PC-9 (cell line): ENCODE data around the gene WDR20. TPM values are rescaled to one million over a fixed set of nuclear protein-coding genes. Genes with fewer than 3 reads are reported as not detected.

Experiments
- BruUV-seq: library from RNA; stranded (reverse); fragments of 400-500 nt; replicated peaks from 2 replicates; lab custom pipeline; 2021; lab: Mats Ljungman, UMichigan
- CTCF ChIA-PET: fragments of 300-600 bp; sonication (Branson Sonifier 250); formaldehyde crosslinking; loops from one replicate; lab custom pipeline; 2022; ENCODE audit warnings: antibody characterized with exemption; lab: Charles Lee
- POLR2A ChIA-PET: fragments of 300-600 bp; sonication (Branson Sonifier 250); formaldehyde crosslinking; loops from one replicate; lab custom pipeline; 2022; ENCODE audit warnings: antibody characterized with exemption; ENCODE audit not compliant: unreplicated experiment; lab: Charles Lee
- DNase-seq, 2 experiments: peaks; one replicate each; pipeline versions ENCODE4 v3.0.0 to v3.0.0-alpha.2; 2015 to 2022; ENCODE audit warnings: mixed read lengths in 1 of 2
- H2AFZ ChIP-seq: fragments of 200-600 bp; sonication (generic); 2 replicates; pipeline ENCODE4 v1.8.1; 2017; ENCODE audit warnings: antibody characterized with exemption
- H3F3A ChIP-seq: fragments of 200-600 bp; sonication (generic); 2 replicates; pipeline ENCODE4 v1.8.1; 2017; ENCODE audit warnings: antibody characterized with exemption, mild to moderate bottlenecking, low read depth; ENCODE audit not compliant: insufficient read depth
- H3K27ac ChIP-seq: fragments of 200-600 bp; sonication (generic); 2 replicates; pipeline ENCODE4 v1.6.1; 2016; ENCODE audit warnings: mixed run types
- H3K27me3 ChIP-seq: fragments of 200-600 bp; sonication (generic); 2 replicates; pipeline ENCODE4 v1.6.1; 2016; ENCODE audit warnings: low read depth, mixed run types; ENCODE audit not compliant: insufficient read depth
- H3K36me3 ChIP-seq: fragments of 200-600 bp; sonication (generic); 2 replicates; pipeline ENCODE4 v1.6.1; 2016; ENCODE audit warnings: low read depth, mixed run types
- H3K4me1 ChIP-seq: fragments of 200-600 bp; sonication (generic); replicated peaks from 2 replicates; pipeline ENCODE4 v1.6.1; 2016; ENCODE audit warnings: mixed run types; ENCODE audit not compliant: insufficient read depth
- H3K4me2 ChIP-seq: fragments of 200-600 bp; sonication (generic); 2 replicates; pipeline ENCODE4 v1.6.1; 2017; ENCODE audit warnings: mixed run types
- H3K4me3 ChIP-seq: fragments of 200-600 bp; sonication (generic); 2 replicates; pipeline ENCODE4 v1.6.1; 2016; ENCODE audit warnings: mixed run types
- H3K79me2 ChIP-seq: fragments of 200-600 bp; sonication (generic); 2 replicates; pipeline ENCODE4 v1.6.1; 2017; ENCODE audit warnings: low read depth, mixed run types
- H3K9me2 ChIP-seq: fragments of 200-600 bp; sonication (generic); 2 replicates; pipeline ENCODE4 v1.8.1; 2017; ENCODE audit warnings: mild to moderate bottlenecking; ENCODE audit not compliant: insufficient read depth
- H3K9me3 ChIP-seq: fragments of 200-600 bp; sonication (generic); 2 replicates; pipeline ENCODE4 v1.8.1; 2016; ENCODE audit warnings: low read depth; ENCODE audit not compliant: insufficient read depth
- H4K20me1 ChIP-seq: fragments of 200-600 bp; sonication (generic); 2 replicates; pipeline ENCODE4 v1.8.1; 2017; ENCODE audit not compliant: insufficient read depth
- CTCF ChIP-seq: fragments of 200-600 bp; sonication (generic); conservative IDR thresholded peaks from 2 replicates; pipeline ENCODE4 v1.6.1; 2017; ENCODE audit warnings: mixed run types, antibody characterized with exemption, mild to moderate bottlenecking, moderate library complexity
- EZH2 ChIP-seq: fragments of 200-600 bp; sonication (generic); IDR thresholded peaks from 2 replicates; pipeline ENCODE4 v1.8.0; 2017; ENCODE audit warnings: antibody characterized with exemption, low read depth
- intact Hi-C: fragments of 100-400 bp; cut with micrococcal nuclease; formaldehyde crosslinking; loops from one replicate; pipeline ENCODE4 v1.10.0; 2022; ENCODE audit not compliant: unreplicated experiment
- total RNA-seq: library from RNA; stranded (reverse); gene quantifications from 2 replicates; pipeline ENCODE4 v1.2.3, GENCODE V29; 2021

The WDR20 gene
- total RNA-seq, 1 experiment from 2014 or later = 93.5 TPM

- POLR2A ChIA-PET = interaction anchor here (0.5 to 0.6 kb wide), 2 partner anchors 44 to 77 kb away, joined by 5 to 6 read pairs; no protein-coding TSS in a partner anchor
- H2AFZ ChIP-seq = peak overlapping the region; percentile 95
- H3K27ac ChIP-seq = 0 out of 2 replicates have a peak overlapping the region, but pooled peaks have one; percentile 44
Observed at GRCh38 chr14:102140750-102141145, 1.1 kb downstream of the WDR20 start.

GRCh38 chr14:102141797-102142196 is 2.1 kb downstream of the WDR20 start:
- no peak overlapping the region for H2AFZ ChIP-seq
- peaks cover 31% of the 10 kb centered on the region for H3K4me1 ChIP-seq
- H3K9me3 ChIP-seq = no peaks in the 10 kb centered on the region
- no peak for TF ChIP-seq CTCF
- no peak for TF ChIP-seq EZH2
- H3K79me2 ChIP-seq = peaks cover 90% of the 10 kb centered on the region
- no peak for DNase-seq
- ChIA-PET CTCF (no interaction called here), POLR2A (interaction anchor here (0.6 kb wide), 2 partner anchors 44 to 54 kb away, joined by 7 to 21 read pairs; no protein-coding TSS in a partner anchor)
- no peak overlapping the region for H3K27ac ChIP-seq
- peaks cover 17% of the 10 kb centered on the region; the same call in 1 of the 2 replicates for H3F3A ChIP-seq
- H3K27me3 ChIP-seq = no peaks in the 10 kb centered on the region
- 0 out of 2 replicates have a peak, but pooled peaks cover 8% of the 10 kb centered on the region for H3K36me3 ChIP-seq
- H3K9me2 ChIP-seq = no peaks in the 10 kb centered on the region
- peaks cover 37% of the 10 kb centered on the region for H4K20me1 ChIP-seq
- H3K4me2 ChIP-seq = peak overlapping the region; percentile 88
- H3K4me3 ChIP-seq = peak overlapping the region; percentile 75; the same call in 1 of the 2 replicates
- no TSS peak for BruUV-seq
- intact Hi-C loops = no loop called here

More at GRCh38 chr14:102140750-102141145, 1.1 kb downstream of the WDR20 start:
- TF ChIP-seq EZH2 (no peak), CTCF (no peak)
- peaks cover 37% of the 10 kb centered on the region for H4K20me1 ChIP-seq
- no TSS peak for BruUV-seq
- H3K79me2 ChIP-seq = peaks cover 87% of the 10 kb centered on the region
- H3F3A ChIP-seq = peaks cover 17% of the 10 kb centered on the region; the same call in 1 of the 2 replicates
- CTCF ChIA-PET = interaction anchor here (0.6 kb wide), 1 partner anchor 196 kb away, joined by 6 read pairs; no protein-coding TSS in a partner anchor
- H3K4me2 ChIP-seq = peak overlapping the region; percentile 88
- intact Hi-C loops = loop anchor here (1.0 kb wide), 1 partner anchor 47 kb away; no protein-coding TSS in a partner anchor
- no peaks in the 10 kb centered on the region for H3K27me3 ChIP-seq
- peaks cover 31% of the 10 kb centered on the region for H3K4me1 ChIP-seq
- H3K36me3 ChIP-seq = 0 out of 2 replicates have a peak, but pooled peaks cover 8% of the 10 kb centered on the region
- peak overlapping the region; percentile 75 for H3K4me3 ChIP-seq
- H3K9me2 ChIP-seq = no peaks in the 10 kb centered on the region
- no peaks in the 10 kb centered on the region for H3K9me3 ChIP-seq
- DNase-seq = no peak

GRCh38 chr14:102144914-102145313 is 5.2 kb downstream of the WDR20 start:
- peaks cover 16% of the 10 kb centered on the region for H3K4me1 ChIP-seq
- intact Hi-C loops = no loop called here
- H3K79me2 ChIP-seq = peaks cover 100% of the 10 kb centered on the region
- H3K4me3 ChIP-seq = no peak overlapping the region
- TF ChIP-seq EZH2 = no peak
- TF ChIP-seq CTCF = no peak
- no peak overlapping the region for H3K27ac ChIP-seq
- ChIA-PET CTCF (interaction anchor here (0.6 to 0.7 kb wide), 3 partner anchors 38 to 98 kb away, joined by 3 to 5 read pairs (median 4); no protein-coding TSS in a partner anchor), POLR2A (no interaction called here)
- H3K9me2 ChIP-seq = no peaks in the 10 kb centered on the region
- H3K9me3 ChIP-seq = no peaks in the 10 kb centered on the region
- H3K4me2 ChIP-seq = no peak overlapping the region
- no peaks in the 10 kb centered on the region for H3K27me3 ChIP-seq
- DNase-seq = no peak
- no peak overlapping the region for H2AFZ ChIP-seq
- BruUV-seq = no TSS peak
- peaks cover 49% of the 10 kb centered on the region for H4K20me1 ChIP-seq
- 0 out of 2 replicates have a peak, but pooled peaks cover 8% of the 10 kb centered on the region for H3K36me3 ChIP-seq
- H3F3A ChIP-seq = peaks cover 4% of the 10 kb centered on the region; the same call in 1 of the 2 replicates
